Naive thymus-derived CD8-positive, alpha-beta T cell (primary cell): ENCODE measurements around the gene GAS7. TPM values are rescaled to one million over a fixed set of nuclear protein-coding genes. Genes with fewer than 3 reads are reported as not detected.

ENCODE experiments used
- ATAC-seq, 2 donors: fragments of 150-1000 bp; cut with Tn5 transposase in 1 of 2; sonication (Bioruptor Pico), chemical (Tn5 transposase) in 1 of 2; 1 replicate in 1 of 2; 2 replicates in 1 of 2; pipeline ENCODE4 v1.10.0; 2021; ENCODE audit warnings: mild to moderate bottlenecking in 2 of 2, moderate library complexity in 2 of 2
- POLR2A ChIA-PET: fragments of 350-600 bp; sonication (Branson Sonifier 250); formaldehyde crosslinking; loops from one replicate; lab custom pipeline; 2021; ENCODE audit warnings: antibody characterized with exemption; lab: Charles Lee
- DNase-seq, 10 donors: peaks; one replicate each; pipeline versions ENCODE4 v3.0.0 to v3.0.0-alpha.2; 2020 to 2022
- H3K27ac Mint-ChIP-seq, 10 donors: one replicate each; pipeline ENCODE4 v1.8.0; 2020 to 2022; ENCODE audit warnings: mild to moderate bottlenecking in 10 of 10, mixed read lengths in 10 of 10, moderate library complexity in 4 of 10, inconsistent platforms in 1 of 10
- H3K27me3 Mint-ChIP-seq, 5 donors: one replicate each; pipeline ENCODE4 v1.8.0; 2021 to 2022; ENCODE audit warnings: mixed read lengths in 5 of 5
- H3K36me3 Mint-ChIP-seq, 3 donors: one replicate each; pipeline ENCODE4 v1.8.0; 2020 to 2022; ENCODE audit warnings: mixed read lengths in 3 of 3, mild to moderate bottlenecking in 2 of 3, inconsistent platforms in 1 of 3
- H3K4me1 Mint-ChIP-seq, 4 donors: one replicate each; pipeline ENCODE4 v1.8.0; 2021 to 2022; ENCODE audit warnings: mixed read lengths in 4 of 4
- H3K4me3 Mint-ChIP-seq, 10 donors: one replicate each; pipeline ENCODE4 v1.8.0; 2020 to 2022; ENCODE audit warnings: mild to moderate bottlenecking in 10 of 10, mixed read lengths in 10 of 10, moderate library complexity in 6 of 10, inconsistent platforms in 1 of 10
- H3K9me3 Mint-ChIP-seq, 9 donors: one replicate each; pipeline ENCODE4 v1.8.0; 2020 to 2022; ENCODE audit warnings: mixed read lengths in 9 of 9, mild to moderate bottlenecking in 3 of 9, inconsistent platforms in 1 of 9, moderate library complexity in 1 of 9
- polyA plus RNA-seq, 3 donors: library from polyadenylated mRNA; unstranded; fragments of 300-500 nt; fragmentation: Illumina TruSeq; gene quantifications; one replicate each; pipeline ENCODE4 v1.2.3, GENCODE V29; 2021
- total RNA-seq, 8 experiments: library from RNA in 2 of 8; stranded (reverse) in 2 of 8; gene quantifications; one replicate each; pipeline ENCODE4 v1.2.3 and lab custom pipeline; 2021 to 2026

GAS7 gene
- total and polyA plus RNA-seq, 5 experiments from 2014 or later: 0.05 to 2.1 (median 1.4) TPM; not detected in 1

DNA sequence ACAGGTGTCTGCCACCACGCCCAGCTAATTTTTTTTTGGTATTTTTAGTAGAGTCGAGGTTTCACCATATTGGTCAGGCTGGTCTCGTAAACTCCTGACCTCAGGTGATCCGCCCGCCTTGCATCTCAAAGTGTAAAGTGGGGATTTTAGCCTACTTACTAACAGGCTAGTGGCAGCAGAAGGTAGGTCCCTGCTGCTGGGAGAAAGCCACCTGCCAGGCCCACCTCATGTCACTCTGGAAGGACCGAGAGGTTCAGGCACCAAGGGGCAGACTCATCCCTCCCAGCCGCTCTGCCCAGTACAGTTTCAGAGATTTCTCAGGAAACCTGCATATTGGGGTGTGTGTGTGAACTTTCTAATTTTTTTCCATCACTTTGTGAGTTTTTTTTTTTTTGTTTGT lies 291.3 kb downstream of the GAS7 start:
- H3K27ac Mint-ChIP-seq: no peak overlapping the region
- no peaks in the 10 kb centered on the region for H3K36me3 Mint-ChIP-seq
- ATAC-seq (no peak), DNase-seq (no peak)
- peaks cover 0 to 3% (median 0%) of the 10 kb centered on the region in 4 donors for H3K4me1 Mint-ChIP-seq
- no peak overlapping the region for H3K4me3 Mint-ChIP-seq
- peaks cover 0 to 17% (median 3%) of the 10 kb centered on the region in 5 donors for H3K27me3 Mint-ChIP-seq
- no peaks in the 10 kb centered on the region for H3K9me3 Mint-ChIP-seq
- POLR2A ChIA-PET: interaction anchor here (0.7 kb wide), 1 partner anchor 1907 kb away, joined by 3 read pairs; no protein-coding TSS in a partner anchor

GRCh38 chr17:9906616-9907015 lies 291.8 kb downstream of the GAS7 start:
- no peak overlapping the region for H3K27ac Mint-ChIP-seq
- POLR2A ChIA-PET: no interaction called here
- ATAC-seq: no peak

GRCh38 chr17:9905902-9906301 lies 292.5 kb downstream of the GAS7 start:
- POLR2A ChIA-PET: no interaction called here
- Mint-ChIP-seq H3K9me3 (no peaks in the 10 kb centered on the region), H3K27ac (no peak overlapping the region), H3K4me3 (no peak overlapping the region), H3K36me3 (no peaks in the 10 kb centered on the region), H3K27me3 (peaks cover 0 to 17% (median 6%) of the 10 kb centered on the region in 5 donors), H3K4me1 (peaks cover 0 to 3% (median 0%) of the 10 kb centered on the region in 4 donors)
- ATAC-seq: no peak
- no peak for DNase-seq

More at GRCh38 chr17:9906616-9907015, 291.8 kb downstream of the GAS7 start:
- H3K9me3 Mint-ChIP-seq: no peaks in the 10 kb centered on the region
- H3K4me3 Mint-ChIP-seq: no peak overlapping the region
- peaks cover 0 to 17% (median 3%) of the 10 kb centered on the region in 5 donors for H3K27me3 Mint-ChIP-seq
- no peaks in the 10 kb centered on the region for H3K36me3 Mint-ChIP-seq
- H3K4me1 Mint-ChIP-seq: peaks cover 0 to 3% (median 0%) of the 10 kb centered on the region in 4 donors
- DNase-seq: no peak

- H3K36me3 Mint-ChIP-seq: no peaks in the 10 kb centered on the region
- POLR2A ChIA-PET: no interaction called here
- peaks cover 0 to 3% (median 0%) of the 10 kb centered on the region in 4 donors for H3K4me1 Mint-ChIP-seq
- no peaks in the 10 kb centered on the region for H3K9me3 Mint-ChIP-seq
- peaks cover under 1 to 23% (median 11%) of the 10 kb centered on the region in 5 donors for H3K27me3 Mint-ChIP-seq
- DNase-seq (no peak), ATAC-seq (no peak)
- no peak within 1 kb of the TSS for H3K4me3 Mint-ChIP-seq
- H3K27ac Mint-ChIP-seq: no peak within 1 kb of the TSS
These were observed 293.4 kb downstream of the GAS7 start, which contains the start of gene RCVRN for GRCh38 chr17:9905078-9905415. TSS of gene RCVRN (minus strand) at chr17:9905271. CDS start at chr17:9905180, 91 bp downstream.

GRCh38 chr17:9904277-9905077 lies 293.9 kb downstream of the GAS7 start:
- no peak for ATAC-seq
- H3K27me3 Mint-ChIP-seq: peaks cover 5 to 21% (median 10%) of the 10 kb centered on the region in 5 donors
- no peak overlapping the region for H3K4me3 Mint-ChIP-seq
- POLR2A ChIA-PET: no interaction called here
- DNase-seq: no peak
- no peak overlapping the region for H3K27ac Mint-ChIP-seq
- H3K4me1 Mint-ChIP-seq: peaks cover 0 to 1% (median 0%) of the 10 kb centered on the region in 4 donors
- no peaks in the 10 kb centered on the region for H3K36me3 Mint-ChIP-seq
- H3K9me3 Mint-ChIP-seq: no peaks in the 10 kb centered on the region

GRCh38 chr17:9902120-9902519 lies 296.3 kb downstream of the GAS7 start:
- no peaks in the 10 kb centered on the region for H3K36me3 Mint-ChIP-seq
- H3K27ac Mint-ChIP-seq: no peak overlapping the region
- no peaks in the 10 kb centered on the region for H3K9me3 Mint-ChIP-seq
- H3K27me3 Mint-ChIP-seq: peaks cover 7 to 25% (median 21%) of the 10 kb centered on the region in 5 donors
- no peaks in the 10 kb centered on the region for H3K4me1 Mint-ChIP-seq
- DNase-seq (no peak), ATAC-seq (no peak)
- POLR2A ChIA-PET: interaction anchor here (0.7 kb wide), 1 partner anchor 10 kb away, joined by 6 read pairs; no protein-coding TSS in a partner anchor
- no peak overlapping the region for H3K4me3 Mint-ChIP-seq

GRCh38 chr17:9900784-9901183 lies 297.6 kb downstream of the GAS7 start:
- DNase-seq (no peak), ATAC-seq (no peak)
- Mint-ChIP-seq H3K4me3 (no peak overlapping the region), H3K27me3 (peaks cover 8 to 38% (median 21%) of the 10 kb centered on the region in 5 donors), H3K36me3 (no peaks in the 10 kb centered on the region), H3K4me1 (no peaks in the 10 kb centered on the region), H3K27ac (no peak overlapping the region), H3K9me3 (no peaks in the 10 kb centered on the region)
- POLR2A ChIA-PET: no interaction called here

- Mint-ChIP-seq H3K4me3 (no peak overlapping the region), H3K27me3 (peaks cover 8 to 41% (median 21%) of the 10 kb centered on the region in 5 donors), H3K27ac (no peak overlapping the region), H3K4me1 (no peaks in the 10 kb centered on the region), H3K36me3 (no peaks in the 10 kb centered on the region), H3K9me3 (no peaks in the 10 kb centered on the region)
- ATAC-seq (no peak), DNase-seq (no peak)
- POLR2A ChIA-PET: no interaction called here
These were observed 298.3 kb downstream of the GAS7 start for GRCh38 chr17:9900044-9900594.

GRCh38 chr17:9899280-9900043 lies 298.9 kb downstream of the GAS7 start:
- Mint-ChIP-seq H3K27ac (no peak overlapping the region), H3K4me3 (no peak overlapping the region), H3K36me3 (no peaks in the 10 kb centered on the region), H3K27me3 (peaks cover 8 to 41% (median 24%) of the 10 kb centered on the region in 5 donors), H3K9me3 (no peaks in the 10 kb centered on the region), H3K4me1 (no peaks in the 10 kb centered on the region)
- no peak for DNase-seq
- no peak for ATAC-seq
- POLR2A ChIA-PET: no interaction called here

GRCh38 chr17:9898812-9899211 lies 299.6 kb downstream of the GAS7 start:
- DNase-seq: no peak
- Mint-ChIP-seq H3K27ac (no peak overlapping the region), H3K4me3 (no peak overlapping the region), H3K4me1 (no peaks in the 10 kb centered on the region), H3K27me3 (peaks cover 11 to 47% (median 24%) of the 10 kb centered on the region in 5 donors), H3K36me3 (no peaks in the 10 kb centered on the region), H3K9me3 (no peaks in the 10 kb centered on the region)
- ATAC-seq: no peak
- POLR2A ChIA-PET: no interaction called here

DNA sequence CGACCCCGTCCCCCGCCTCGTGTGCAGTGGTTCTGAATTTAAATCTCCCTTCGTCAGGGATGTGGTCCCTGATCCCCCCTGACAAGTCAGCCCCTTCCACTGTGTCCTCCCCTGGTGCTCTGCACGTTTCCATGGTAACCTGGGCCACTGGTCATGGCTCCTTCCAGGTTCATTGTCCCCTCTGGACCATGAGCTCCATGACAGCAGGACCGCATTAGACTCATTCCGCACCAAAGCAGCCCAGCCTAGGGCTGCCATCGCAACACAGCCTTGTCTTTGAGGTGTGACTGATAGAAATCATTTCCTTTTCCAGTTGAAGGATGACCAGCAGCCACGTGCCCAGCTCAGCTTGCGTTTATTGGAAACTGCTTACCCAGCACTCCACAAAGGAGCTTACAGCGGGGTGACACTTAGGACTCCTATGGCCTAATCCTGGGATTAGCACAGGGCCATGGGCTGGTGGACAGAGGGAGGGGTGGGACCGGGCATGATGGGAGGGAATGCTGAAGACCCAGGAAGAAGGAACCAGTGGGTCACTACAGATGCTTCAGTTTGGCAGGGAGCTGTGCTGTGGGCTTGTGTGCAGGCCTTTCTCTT lies 300.9 kb downstream of the GAS7 start:
- no peak overlapping the region for H3K4me3 Mint-ChIP-seq
- H3K27ac Mint-ChIP-seq: peak overlapping the region in 1 of 10 donors; percentile 49
- H3K4me1 Mint-ChIP-seq: no peaks in the 10 kb centered on the region
- H3K27me3 Mint-ChIP-seq: peaks cover 13 to 57% (median 23%) of the 10 kb centered on the region in 5 donors
- no peaks in the 10 kb centered on the region for H3K9me3 Mint-ChIP-seq
- ATAC-seq (no peak), DNase-seq (no peak)
- POLR2A ChIA-PET: no interaction called here
- H3K36me3 Mint-ChIP-seq: no peaks in the 10 kb centered on the region

DNA sequence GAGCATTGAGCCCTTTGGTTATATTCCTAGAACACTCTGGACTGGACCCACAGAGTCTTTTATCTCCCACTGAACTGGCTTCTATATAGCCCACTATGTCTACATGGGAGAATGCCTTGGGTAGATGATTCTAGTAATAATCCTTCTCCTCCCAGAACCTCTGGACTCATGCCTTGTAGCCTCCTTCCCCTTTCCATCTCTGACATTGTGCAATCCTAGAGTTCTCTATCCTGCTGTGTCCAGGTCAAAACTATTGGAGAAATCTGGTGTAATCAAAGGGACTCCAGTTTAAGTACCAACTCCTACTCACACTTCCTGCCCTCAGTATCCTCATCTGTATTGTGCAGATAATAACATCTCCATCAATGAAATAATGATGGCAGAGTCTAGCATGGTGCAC lies 302.5 kb downstream of the GAS7 start:
- ATAC-seq (no peak), DNase-seq (no peak)
- no peaks in the 10 kb centered on the region for H3K4me1 Mint-ChIP-seq
- H3K9me3 Mint-ChIP-seq: no peaks in the 10 kb centered on the region
- H3K27me3 Mint-ChIP-seq: peaks cover 12 to 52% (median 23%) of the 10 kb centered on the region in 5 donors
- POLR2A ChIA-PET: no interaction called here
- no peak overlapping the region for H3K27ac Mint-ChIP-seq
- H3K4me3 Mint-ChIP-seq: no peak overlapping the region
- no peaks in the 10 kb centered on the region for H3K36me3 Mint-ChIP-seq
